ENCODE data around the gene FUS. TPM values are rescaled to one million over a fixed set of nuclear protein-coding genes. Genes with fewer than 3 reads are reported as not detected.
A peak's percentile ranks its signal among the peaks of the same experiment; 100 is the strongest.
"Not testable (repeated sequence)": the region's sequence is repeated elsewhere in the genome, so short reads cannot be mapped to it uniquely, and the experiment has no call there.

Gene FUS
- total RNA-seq, 1 experiment from 2014 or later, result 61.7 TPM

DNA sequence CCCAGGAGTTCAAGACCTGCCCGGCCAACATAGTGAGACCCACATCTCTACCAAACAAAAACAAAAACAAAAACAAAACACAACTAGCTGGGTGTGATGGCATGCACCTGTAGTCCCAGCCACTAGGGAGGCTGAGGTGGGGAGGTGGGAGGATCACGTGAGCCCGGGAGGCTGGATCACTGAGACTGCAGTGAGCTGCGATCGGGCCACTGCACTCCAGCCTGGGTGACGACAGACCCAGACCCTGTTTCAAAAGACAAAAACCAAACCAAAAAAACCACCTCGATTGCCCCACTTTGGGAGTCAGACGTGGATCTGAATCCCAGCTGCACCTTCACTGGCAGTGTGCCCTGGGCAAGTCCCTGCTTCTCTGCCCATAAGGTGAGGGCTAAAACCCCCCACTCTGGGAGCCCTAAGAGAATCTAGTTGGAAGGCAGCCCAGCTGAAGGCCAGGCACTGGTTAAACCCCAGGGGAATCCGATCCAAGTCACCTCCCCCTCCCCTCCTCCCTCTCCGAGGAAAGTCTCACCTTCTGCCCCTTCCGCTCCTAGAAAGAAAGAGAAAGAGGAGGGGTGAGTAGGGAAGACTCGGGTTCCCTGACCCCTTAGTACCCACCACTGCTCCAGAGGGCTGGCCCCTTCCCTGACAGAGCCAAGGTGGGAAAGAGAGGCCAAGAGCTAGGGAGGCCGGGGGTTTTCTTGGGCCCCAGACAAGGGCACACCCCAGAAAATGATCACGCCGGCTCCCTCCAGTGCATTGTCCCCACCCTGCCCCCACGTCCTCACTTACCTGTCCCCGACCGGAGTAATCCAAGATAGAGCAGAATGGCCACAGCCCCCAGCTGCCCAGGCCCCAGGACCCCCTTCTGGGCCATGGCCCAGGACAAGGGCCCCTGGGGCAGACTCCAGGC, 45.1 kb upstream of the FUS start:
- H3K27ac ChIP-seq (ENCODE audit: low read length), result no peak overlapping the region
- no peaks in the 10 kb centered on the region for H3K36me3 ChIP-seq (ENCODE audit: insufficient read depth, low read length)
- no peak overlapping the region for H3K9ac ChIP-seq (ENCODE audit: low read length)
- no peak overlapping the region for H3K4me3 ChIP-seq (ENCODE audit: low read length)
- H3K27me3 ChIP-seq (ENCODE audit: low read length), result no peaks in the 10 kb centered on the region
- no peaks in the 10 kb centered on the region for H3K9me3 ChIP-seq (ENCODE audit: low read length)
- no peaks in the 10 kb centered on the region for H3K4me1 ChIP-seq (ENCODE audit: low read length)
- H3K4me2 ChIP-seq (ENCODE audit: low read depth, low read length, poor library complexity, severe bottlenecking), result no peak overlapping the region
- no peak overlapping the region for H2AFZ ChIP-seq (ENCODE audit: low read length)
- H4K20me1 ChIP-seq (ENCODE audit: insufficient read depth, low read depth, low read length), result no peaks in the 10 kb centered on the region
- H3K9me2 ChIP-seq (replicated peaks; ENCODE audit: insufficient read depth, low read length), result no peaks in the 10 kb centered on the region
- DNase-seq, result no peak
- H3K79me2 ChIP-seq (ENCODE audit: low read length), result no peaks in the 10 kb centered on the region

DNA sequence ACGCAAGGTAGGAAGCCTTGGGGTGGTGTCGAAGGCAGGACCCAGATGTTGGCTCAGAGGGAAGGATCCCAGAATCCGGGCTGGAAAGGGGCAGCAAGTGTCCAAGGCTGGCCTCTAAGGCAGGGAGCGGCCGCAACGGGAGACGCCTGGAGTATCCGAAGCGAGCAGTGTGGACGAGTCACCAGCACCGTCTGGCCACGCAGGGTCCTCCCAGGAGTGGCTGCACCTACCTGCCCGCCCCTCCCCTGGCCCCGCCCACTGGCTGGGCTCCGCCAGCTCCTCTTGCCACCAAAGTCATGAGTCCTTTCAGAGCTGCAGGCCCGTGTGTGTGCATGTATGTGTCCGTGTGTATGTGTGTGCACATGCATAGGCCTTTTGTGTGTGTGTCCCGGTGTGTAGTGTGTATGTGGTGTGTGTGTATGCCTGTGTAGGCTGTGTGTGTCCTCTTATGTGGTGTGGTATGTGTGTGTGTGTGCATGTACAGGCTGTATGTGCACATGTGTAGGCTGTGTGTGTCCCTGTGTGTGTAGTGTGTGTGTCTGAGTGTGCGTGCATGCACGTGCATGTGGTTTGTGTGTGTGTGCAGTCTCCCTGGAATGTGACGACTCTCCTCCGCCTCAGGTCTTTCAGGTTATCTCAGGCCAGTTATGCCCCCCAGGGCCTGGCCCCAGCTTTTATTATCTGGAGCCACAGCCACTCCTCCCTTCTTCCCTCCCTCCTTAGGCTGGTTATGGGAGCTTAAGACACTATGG, 44.2 kb upstream of the FUS start, which contains the start of gene PRSS8:
TSS of gene PRSS8 (minus strand) at position 193 of the 752 bp plus-strand sequence. CDS start 229 bp downstream, outside the sequence.
- Histone ChIP-seq H3K4me2 (ENCODE audit: low read depth, low read length, poor library complexity, severe bottlenecking) (no peak within 1 kb of the TSS), H3K27me3 (ENCODE audit: low read length) (no peaks in the 10 kb centered on the region), H3K79me2 (ENCODE audit: low read length) (no peaks in the 10 kb centered on the region), H3K9ac (ENCODE audit: low read length) (no peak within 1 kb of the TSS), H3K36me3 (ENCODE audit: insufficient read depth, low read length) (no peaks in the 10 kb centered on the region), H3K4me1 (ENCODE audit: low read length) (no peaks in the 10 kb centered on the region), H3K27ac (ENCODE audit: low read length) (no peak within 1 kb of the TSS), H3K9me2 (replicated peaks; ENCODE audit: insufficient read depth, low read length) (no peaks in the 10 kb centered on the region), H3K4me3 (ENCODE audit: low read length) (no peak within 1 kb of the TSS), H4K20me1 (ENCODE audit: insufficient read depth, low read depth, low read length) (no peaks in the 10 kb centered on the region), H2AFZ (ENCODE audit: low read length) (no peak within 1 kb of the TSS), H3K9me3 (ENCODE audit: low read length) (no peaks in the 10 kb centered on the region)
- no peak for DNase-seq

DNA sequence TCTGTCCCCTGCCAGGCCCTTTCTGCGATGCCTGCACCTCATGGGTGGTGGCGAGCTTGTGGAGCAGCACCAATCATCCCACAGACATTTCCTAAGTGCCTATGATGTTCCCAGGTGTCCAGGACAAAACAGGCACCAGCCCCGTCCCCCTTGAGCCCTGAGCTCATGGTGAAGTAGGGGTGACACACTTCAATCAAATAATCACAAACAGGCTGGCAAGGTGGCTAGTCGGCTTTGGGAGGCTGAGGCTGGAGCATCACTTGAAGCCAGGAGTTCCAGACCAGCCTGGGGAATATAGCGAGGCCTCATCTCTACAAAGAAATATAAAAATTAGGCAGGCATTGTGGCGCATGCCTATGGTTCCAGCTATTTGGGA, 43.7 kb upstream of the FUS start:
- no peaks in the 10 kb centered on the region for H3K9me2 ChIP-seq (replicated peaks; ENCODE audit: insufficient read depth, low read length)
- H3K27ac ChIP-seq (ENCODE audit: low read length), result no peak overlapping the region
- H3K79me2 ChIP-seq (ENCODE audit: low read length), result no peaks in the 10 kb centered on the region
- no peaks in the 10 kb centered on the region for H3K9me3 ChIP-seq (ENCODE audit: low read length)
- H3K36me3 ChIP-seq (ENCODE audit: insufficient read depth, low read length), result no peaks in the 10 kb centered on the region
- no peak overlapping the region for H2AFZ ChIP-seq (ENCODE audit: low read length)
- H3K27me3 ChIP-seq (ENCODE audit: low read length), result no peaks in the 10 kb centered on the region
- peaks cover under 1% of the 10 kb centered on the region for H3K4me1 ChIP-seq (ENCODE audit: low read length)
- DNase-seq, result no peak
- H4K20me1 ChIP-seq (ENCODE audit: insufficient read depth, low read depth, low read length), result no peaks in the 10 kb centered on the region
- no peak overlapping the region for H3K4me2 ChIP-seq (ENCODE audit: low read depth, low read length, poor library complexity, severe bottlenecking)
- no peak overlapping the region for H3K4me3 ChIP-seq (ENCODE audit: low read length)
- H3K9ac ChIP-seq (ENCODE audit: low read length), result no peak overlapping the region

DNA sequence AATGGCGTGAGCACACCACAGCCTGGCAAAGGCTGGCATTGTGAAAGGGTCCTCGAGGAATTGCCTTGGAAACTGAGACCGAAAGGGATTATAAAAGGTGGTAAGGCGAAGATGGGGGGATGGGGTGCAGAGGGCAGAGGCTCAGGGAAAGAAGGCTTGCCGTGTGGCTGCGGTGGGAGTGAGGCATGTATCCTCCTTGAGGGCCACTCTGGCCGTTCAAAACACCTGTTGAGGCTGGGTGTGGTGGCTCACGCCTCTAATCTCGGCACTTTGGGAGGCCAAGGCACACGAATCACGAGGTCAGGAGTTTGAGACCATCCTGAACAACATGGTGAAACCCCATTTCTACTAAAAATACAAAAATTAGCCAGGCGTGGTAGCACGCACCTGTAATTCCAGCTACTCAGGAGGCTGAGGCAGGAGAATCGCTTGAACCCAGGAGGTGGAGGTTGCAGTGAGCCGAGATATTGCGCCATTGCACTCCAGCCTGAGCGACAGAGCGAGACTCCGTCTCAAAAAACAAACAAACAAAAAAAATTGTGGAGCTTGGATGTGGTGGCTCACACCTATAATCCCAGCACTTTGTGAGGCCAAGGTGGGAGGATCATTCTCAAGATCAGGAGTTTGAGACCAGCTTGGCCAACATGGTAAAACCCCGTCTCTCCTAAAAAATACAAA, 43.0 kb upstream of the FUS start:
- not testable (repeated sequence) for H3K4me2 ChIP-seq (ENCODE audit: low read depth, low read length, poor library complexity, severe bottlenecking); H2AFZ ChIP-seq (ENCODE audit: low read length); H3K27ac ChIP-seq (ENCODE audit: low read length); H3K27me3 ChIP-seq (ENCODE audit: low read length); H3K9ac ChIP-seq (ENCODE audit: low read length); H3K9me3 ChIP-seq (ENCODE audit: low read length); H3K4me1 ChIP-seq (ENCODE audit: low read length); H3K9me2 ChIP-seq (replicated peaks; ENCODE audit: insufficient read depth, low read length); H3K36me3 ChIP-seq (ENCODE audit: insufficient read depth, low read length); H4K20me1 ChIP-seq (ENCODE audit: insufficient read depth, low read depth, low read length); H3K4me3 ChIP-seq (ENCODE audit: low read length); DNase-seq; H3K79me2 ChIP-seq (ENCODE audit: low read length)

DNA sequence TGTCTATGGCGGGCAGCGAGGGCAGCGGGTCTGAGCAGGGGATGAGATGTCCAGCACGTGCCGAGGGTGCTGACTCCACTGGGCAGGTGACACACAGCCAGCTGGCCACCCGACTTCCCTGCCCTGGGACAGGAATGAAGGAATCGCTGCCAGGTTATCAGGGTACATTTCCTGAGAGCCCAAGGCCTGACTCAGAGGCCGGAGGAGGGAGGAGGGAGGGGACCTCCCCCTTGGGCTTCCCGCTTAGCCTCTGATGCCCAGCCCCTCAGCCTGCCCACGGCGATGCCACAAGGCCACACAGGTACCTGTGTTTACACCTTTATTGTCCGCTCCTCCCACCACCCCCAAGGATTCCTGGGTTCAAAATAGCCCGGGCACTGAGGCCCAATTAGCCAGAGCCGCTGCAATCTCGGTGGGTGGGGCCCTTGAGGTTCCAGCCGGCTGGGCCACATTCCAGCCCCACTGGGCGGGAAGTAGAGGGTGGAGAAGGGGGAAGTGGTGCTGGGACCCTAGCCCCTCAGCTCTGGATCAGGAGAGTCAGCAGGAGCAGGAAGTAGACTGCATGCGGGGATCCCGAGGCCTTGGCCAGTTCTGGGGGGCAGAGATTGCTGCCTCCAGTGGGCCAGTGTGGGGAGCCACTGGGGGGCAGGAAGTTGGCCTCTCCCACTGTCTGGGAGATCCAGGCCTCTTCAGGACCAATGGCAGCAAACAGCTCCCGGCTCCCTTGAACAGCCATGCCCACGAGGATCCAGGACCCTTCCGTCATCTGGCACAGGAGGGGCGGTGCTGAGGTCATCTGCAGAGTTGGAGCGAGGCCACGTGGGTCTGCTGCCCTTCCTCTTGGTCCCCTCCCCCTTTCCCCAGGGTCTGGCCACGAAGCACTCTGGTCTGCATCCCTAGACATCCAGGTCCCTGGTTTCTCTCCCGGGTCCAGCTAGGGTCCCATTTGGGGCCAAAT, 41.0 kb upstream of the FUS start:
- H3K9me2 ChIP-seq (replicated peaks; ENCODE audit: insufficient read depth, low read length), result no peaks in the 10 kb centered on the region
- peaks cover 13% of the 10 kb centered on the region for H3K4me1 ChIP-seq (ENCODE audit: low read length)
- H3K36me3 ChIP-seq (ENCODE audit: insufficient read depth, low read length), result no peaks in the 10 kb centered on the region
- H3K4me2 ChIP-seq (ENCODE audit: low read depth, low read length, poor library complexity, severe bottlenecking), result no peak overlapping the region
- H3K4me3 ChIP-seq (ENCODE audit: low read length), result no peak overlapping the region
- no peaks in the 10 kb centered on the region for H3K79me2 ChIP-seq (ENCODE audit: low read length)
- H3K27ac ChIP-seq (ENCODE audit: low read length), result no peak overlapping the region
- no peak overlapping the region for H2AFZ ChIP-seq (ENCODE audit: low read length)
- no peak overlapping the region for H3K9ac ChIP-seq (ENCODE audit: low read length)
- H3K9me3 ChIP-seq (ENCODE audit: low read length), result no peaks in the 10 kb centered on the region
- DNase-seq, result no peak
- H3K27me3 ChIP-seq (ENCODE audit: low read length), result no peaks in the 10 kb centered on the region
- H4K20me1 ChIP-seq (ENCODE audit: insufficient read depth, low read depth, low read length), result no peaks in the 10 kb centered on the region

DNA sequence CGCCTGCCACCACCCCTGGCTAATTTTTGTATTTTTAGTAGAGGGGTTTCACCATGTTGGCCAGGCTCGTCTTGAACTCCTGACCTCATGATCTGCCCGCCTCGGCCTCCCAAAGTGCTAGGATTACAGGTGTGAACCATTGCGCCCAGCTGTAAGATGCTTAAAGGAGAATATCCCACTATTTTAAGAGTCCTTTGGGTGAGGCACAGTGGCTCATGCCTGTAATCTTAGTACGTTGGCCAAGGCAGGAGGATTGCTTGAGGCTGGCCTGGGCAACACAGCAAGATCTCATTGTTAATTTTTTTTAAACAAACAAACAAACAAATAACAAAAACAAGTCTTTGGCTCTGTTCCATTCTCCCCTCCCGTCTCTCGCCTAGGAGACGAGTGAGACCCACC, 38.9 kb upstream of the FUS start:
- H3K79me2 ChIP-seq (ENCODE audit: low read length), result not testable (repeated sequence)

DNA sequence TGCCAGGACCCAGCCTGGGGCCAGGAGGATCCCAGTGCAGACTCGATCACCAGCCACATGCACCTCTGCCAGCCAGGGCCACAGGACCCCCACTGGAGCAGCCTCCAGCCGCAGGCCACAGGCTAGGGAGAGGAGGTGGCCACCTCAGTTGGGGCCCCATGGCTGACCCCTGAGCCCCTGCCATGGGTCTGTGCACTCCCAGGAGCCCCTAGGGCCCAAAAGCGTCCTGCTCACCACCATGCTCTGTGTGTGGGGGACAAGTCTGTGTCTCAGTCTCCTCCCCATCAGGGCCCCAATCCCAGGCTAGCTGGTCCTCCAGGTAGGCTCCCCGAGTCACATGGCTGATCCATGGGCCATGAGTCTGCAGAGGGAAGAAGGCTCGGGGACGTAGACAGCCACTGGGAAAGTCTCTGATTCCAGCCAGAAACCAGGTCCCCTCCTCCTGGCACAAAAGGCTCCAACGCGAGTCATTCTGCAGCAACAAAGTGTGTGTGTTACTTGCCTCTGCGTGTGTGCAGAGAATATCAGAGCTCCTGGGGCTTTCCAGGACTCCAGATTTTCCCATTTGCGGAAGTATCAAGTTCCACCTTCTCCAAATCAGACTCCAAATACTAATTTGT, 38.3 kb upstream of the FUS start:
- no peak for DNase-seq
- no peaks in the 10 kb centered on the region for H4K20me1 ChIP-seq (ENCODE audit: insufficient read depth, low read depth, low read length)
- no peaks in the 10 kb centered on the region for H3K36me3 ChIP-seq (ENCODE audit: insufficient read depth, low read length)
- no peaks in the 10 kb centered on the region for H3K79me2 ChIP-seq (ENCODE audit: low read length)
- no peaks in the 10 kb centered on the region for H3K9me3 ChIP-seq (ENCODE audit: low read length)
- H3K4me3 ChIP-seq (ENCODE audit: low read length), result peak overlapping the region; percentile 58; the same call in 1 of the 2 replicates
- peaks cover 13% of the 10 kb centered on the region for H3K4me1 ChIP-seq (ENCODE audit: low read length)
- peak overlapping the region; percentile 79 for H3K4me2 ChIP-seq (ENCODE audit: low read depth, low read length, poor library complexity, severe bottlenecking)
- no peaks in the 10 kb centered on the region for H3K27me3 ChIP-seq (ENCODE audit: low read length)
- no peaks in the 10 kb centered on the region for H3K9me2 ChIP-seq (replicated peaks; ENCODE audit: insufficient read depth, low read length)
- H3K9ac ChIP-seq (ENCODE audit: low read length), result peak overlapping the region; percentile 67
- peak overlapping the region; percentile 64 for H2AFZ ChIP-seq (ENCODE audit: low read length)
- H3K27ac ChIP-seq (ENCODE audit: low read length), result no peak overlapping the region

More for the DNA sequence above, 38.9 kb upstream of the FUS start:
- H3K4me1 ChIP-seq (ENCODE audit: low read length), result peaks cover 13% of the 10 kb centered on the region
- not testable (repeated sequence) for H3K27me3 ChIP-seq (ENCODE audit: low read length); H3K9me2 ChIP-seq (replicated peaks; ENCODE audit: insufficient read depth, low read length); H3K4me3 ChIP-seq (ENCODE audit: low read length); DNase-seq; H3K9me3 ChIP-seq (ENCODE audit: low read length); H3K27ac ChIP-seq (ENCODE audit: low read length); H2AFZ ChIP-seq (ENCODE audit: low read length); H3K36me3 ChIP-seq (ENCODE audit: insufficient read depth, low read length); H4K20me1 ChIP-seq (ENCODE audit: insufficient read depth, low read depth, low read length); H3K9ac ChIP-seq (ENCODE audit: low read length)
- H3K4me2 ChIP-seq (ENCODE audit: low read depth, low read length, poor library complexity, severe bottlenecking), result peak overlapping the region; percentile 79

Measured in Karpas-422 (cell line).